ENCODE data around the gene FRAS1. TPM values are rescaled to one million over a fixed set of nuclear protein-coding genes. Genes with fewer than 3 reads are reported as not detected.

FRAS1 gene
- total and polyA plus RNA-seq, 2 of the 8 experiments (the other 6 are each of a cell fraction or from before 2014, with no cell fraction given) = 38.5 to 109 TPM

GRCh38 chr4:78409612-78410202 is 352.6 kb downstream of the FRAS1 start (continued):
- no peak for TF ChIP-seq CTBP2 (IDR thresholded peaks at IDR 0.05; ENCODE audit: borderline replicate concordance, insufficient read depth, insufficient read length, low read length)
- TF ChIP-seq HDAC6 (IDR thresholded peaks at IDR 0.05; ENCODE audit: low read depth, low read length) = no peak
- TF ChIP-seq EGR1 (IDR thresholded peaks at IDR 0.05; ENCODE audit: borderline replicate concordance, low read depth, low read length) = no peak
- TF ChIP-seq NRF1 (IDR thresholded peaks at IDR 0.05; ENCODE audit: low read depth, low read length) = no peak

Measured in H1 (cell line).